DOHH2 (cell line): ENCODE data around the gene CEACAM4.

Experiments
- EZH2phosphoT487 ChIP-seq: fragments of 200-600 bp; sonication (generic); IDR thresholded peaks from 2 replicates; pipeline ENCODE4 v1.6.1; 2017; ENCODE audit warnings: borderline replicate concordance, mild to moderate bottlenecking, antibody characterized with exemption, low read length, moderate library complexity, mixed read lengths
- TF ChIP-seq, protein P1 (sequence below): fragments of 200-600 bp; sonication (generic); IDR thresholded peaks from one replicate; pipeline ENCODE4 v1.5.1; 2014; ENCODE audit warnings: antibody characterized with exemption, mild to moderate bottlenecking, low read depth, low read length; ENCODE audit not compliant: poor library complexity, severe bottlenecking

DNA sequence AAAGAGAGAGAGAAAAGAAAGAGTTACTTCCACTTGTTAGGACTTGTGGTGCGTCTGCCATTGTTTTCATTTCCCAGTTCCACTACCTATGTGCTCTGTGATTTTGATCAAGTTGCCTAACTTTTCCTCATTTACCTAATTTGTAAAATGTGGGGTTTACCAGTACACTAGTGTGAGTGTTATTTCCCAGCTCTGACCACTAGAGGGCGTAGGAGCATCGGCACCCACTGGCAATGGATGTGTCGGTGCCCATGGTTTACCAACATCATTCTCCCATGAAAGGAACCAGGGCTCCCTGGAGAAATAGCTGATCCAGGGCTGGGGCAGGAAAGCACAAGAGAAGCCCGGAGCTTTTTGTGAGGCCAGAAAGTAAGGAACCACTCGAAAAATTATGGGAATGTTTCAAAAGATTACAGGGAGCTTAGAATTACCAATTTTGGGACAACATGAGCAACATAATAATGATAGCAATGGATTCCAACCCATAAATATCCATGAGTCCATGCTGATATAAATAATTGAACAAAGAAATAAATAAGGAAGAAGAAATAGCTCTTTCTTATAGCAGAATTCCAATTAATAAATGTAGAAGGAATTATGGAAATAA lies 15.1 kb upstream of the CEACAM4 start:
- TF ChIP-seq, protein P1, sequence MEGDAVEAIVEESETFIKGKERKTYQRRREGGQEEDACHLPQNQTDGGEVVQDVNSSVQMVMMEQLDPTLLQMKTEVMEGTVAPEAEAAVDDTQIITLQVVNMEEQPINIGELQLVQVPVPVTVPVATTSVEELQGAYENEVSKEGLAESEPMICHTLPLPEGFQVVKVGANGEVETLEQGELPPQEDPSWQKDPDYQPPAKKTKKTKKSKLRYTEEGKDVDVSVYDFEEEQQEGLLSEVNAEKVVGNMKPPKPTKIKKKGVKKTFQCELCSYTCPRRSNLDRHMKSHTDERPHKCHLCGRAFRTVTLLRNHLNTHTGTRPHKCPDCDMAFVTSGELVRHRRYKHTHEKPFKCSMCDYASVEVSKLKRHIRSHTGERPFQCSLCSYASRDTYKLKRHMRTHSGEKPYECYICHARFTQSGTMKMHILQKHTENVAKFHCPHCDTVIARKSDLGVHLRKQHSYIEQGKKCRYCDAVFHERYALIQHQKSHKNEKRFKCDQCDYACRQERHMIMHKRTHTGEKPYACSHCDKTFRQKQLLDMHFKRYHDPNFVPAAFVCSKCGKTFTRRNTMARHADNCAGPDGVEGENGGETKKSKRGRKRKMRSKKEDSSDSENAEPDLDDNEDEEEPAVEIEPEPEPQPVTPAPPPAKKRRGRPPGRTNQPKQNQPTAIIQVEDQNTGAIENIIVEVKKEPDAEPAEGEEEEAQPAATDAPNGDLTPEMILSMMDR, result peak; percentile 96
- TF ChIP-seq EZH2phosphoT487, result no peak
